Lower leg skin (tissue), 3 donors: Measurements from ENCODE around the gene STK25.
"Not testable (repeated sequence)": the region's sequence is repeated elsewhere in the genome, so short reads cannot be mapped to it uniquely, and the experiment has no call there.

Experiments
- CTCF ChIP-seq, 3 donors: fragments of 450-650 bp; IDR thresholded peaks; one replicate each; pipeline ENCODE4 v1.5.1; 2016; ENCODE audit warnings: antibody characterized with exemption in 3 of 3, mild to moderate bottlenecking in 3 of 3, moderate library complexity in 2 of 3
- POLR2A ChIP-seq, 2 donors: fragments of 450-650 bp; IDR thresholded peaks; one replicate each; pipeline ENCODE4 v1.6.1; 2016 to 2017; ENCODE audit warnings: antibody characterized with exemption in 2 of 2, mild to moderate bottlenecking in 1 of 2, moderate library complexity in 1 of 2

DNA sequence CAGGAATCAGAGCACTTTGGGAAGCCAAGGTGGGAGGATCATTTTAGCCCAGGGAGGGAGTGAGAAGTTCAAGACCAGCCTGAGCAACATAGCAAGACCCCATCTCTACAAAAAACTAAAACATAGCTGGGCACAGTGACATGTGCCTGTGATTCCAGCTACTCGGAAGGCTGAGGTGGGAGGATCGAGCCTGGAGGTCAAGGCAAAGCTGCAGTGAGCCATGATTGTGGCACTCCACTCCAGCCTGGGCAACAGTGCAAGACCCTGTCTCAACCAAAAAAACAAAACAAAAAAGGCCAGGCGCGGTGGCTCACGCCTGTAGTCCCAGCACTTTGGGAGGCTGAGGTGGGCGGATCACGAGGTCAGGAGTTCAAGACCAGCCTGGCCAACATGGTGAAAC, 58.3 kb downstream of the STK25 start:
- TF ChIP-seq CTCF, POLR2A (IDR thresholded peaks at IDR 0.05): not testable (repeated sequence)
